NCI-H146 treated with DMSO at 0.1 percent for 48 hours (cell line): ENCODE measurements around the gene SLC11A2.
A peak's percentile ranks its signal among the peaks of the same experiment; 100 is the strongest.
"Not testable (repeated sequence)": the region's sequence is repeated elsewhere in the genome, so short reads cannot be mapped to it uniquely, and the experiment has no call there.

Experiments
- DNase-seq: peaks from one replicate; lab custom pipeline; 2025; ENCODE audit not compliant: unreplicated experiment; lab: John Stamatoyannopoulos, UW

SLC11A2 gene

DNA sequence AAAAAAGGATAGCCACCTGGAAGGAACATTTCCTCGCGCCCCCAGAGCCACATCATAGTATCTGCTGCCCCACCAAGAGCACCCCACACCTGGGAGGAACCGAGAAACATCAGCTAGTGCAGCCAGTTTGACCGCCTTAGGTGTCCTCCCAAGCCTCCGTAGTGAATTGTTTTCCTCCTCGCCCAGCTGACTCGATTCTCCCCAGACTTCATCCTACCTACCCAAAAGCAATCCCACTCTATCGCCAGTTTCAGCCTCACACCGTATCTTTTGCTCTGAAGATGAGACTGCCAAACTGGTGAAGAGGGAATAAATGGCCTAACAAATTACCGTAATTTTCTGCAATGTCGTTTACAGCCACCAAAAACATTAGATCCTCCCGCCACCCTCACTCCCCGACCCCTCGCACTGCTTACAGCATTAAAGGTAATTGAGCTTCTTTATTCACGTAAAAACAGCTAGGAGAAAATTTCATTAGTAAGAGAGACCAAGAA, 1.2 kb upstream of the SLC11A2 start:
- DNase-seq: no peak

DNA sequence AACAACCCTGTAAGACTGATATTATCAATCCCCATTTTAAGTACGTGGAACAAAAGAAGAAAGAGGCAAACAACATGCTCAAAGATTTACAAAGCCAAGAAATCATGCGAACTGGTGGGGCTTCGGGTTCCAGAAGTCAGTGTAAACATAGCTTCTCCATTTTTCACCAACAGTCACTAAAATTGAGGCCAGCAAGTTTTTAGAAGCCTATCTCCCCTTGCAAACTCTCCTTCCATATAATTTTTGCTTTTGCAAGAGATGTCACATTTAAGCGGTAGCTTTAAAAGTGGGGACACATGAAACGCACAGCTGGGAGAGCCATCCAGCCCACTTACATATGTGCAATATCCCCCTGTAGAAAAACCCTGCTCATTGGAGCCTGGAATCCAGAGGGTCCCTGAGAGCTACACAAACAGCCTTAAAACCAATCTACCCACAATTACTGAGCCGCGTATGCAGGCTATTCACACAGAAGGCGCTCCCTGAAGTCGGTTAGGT, 797 bp downstream of the SLC11A2 start:
- no peak for DNase-seq

DNA sequence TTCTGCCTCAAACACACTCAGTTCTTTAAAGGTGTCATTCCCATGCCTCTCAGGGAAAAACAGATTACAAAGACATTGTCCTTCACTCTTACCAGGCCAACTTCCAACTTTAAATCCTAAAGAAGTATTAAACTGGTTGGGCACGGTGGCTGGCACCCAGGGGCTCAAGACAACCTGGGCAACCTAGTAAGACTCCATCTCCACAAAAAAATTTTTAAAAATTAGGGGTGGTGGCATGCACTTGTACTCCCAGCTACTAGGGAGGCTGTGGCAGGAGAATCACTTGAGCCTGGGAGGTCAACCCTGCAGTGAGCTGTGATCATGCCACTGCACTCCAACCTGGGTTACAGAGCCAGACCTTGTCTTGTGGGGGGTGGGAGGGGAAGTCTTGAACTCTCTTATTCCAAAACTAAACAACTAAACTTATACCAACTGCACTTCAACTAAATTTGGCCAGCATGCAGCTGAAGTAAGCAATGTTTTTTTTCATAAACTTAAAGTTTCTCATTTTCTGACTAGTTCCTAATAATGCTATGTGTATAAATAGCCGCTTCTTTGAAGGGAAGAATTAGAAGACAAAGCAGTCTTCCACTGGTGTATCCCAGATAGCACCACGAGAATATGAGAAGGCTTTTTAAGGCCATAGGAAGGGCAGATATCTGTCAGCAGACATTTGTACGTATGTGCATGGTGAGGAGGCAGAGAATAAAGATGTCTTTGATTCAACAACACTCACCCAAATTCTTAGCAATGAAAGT, 2.4 kb downstream of the SLC11A2 start:
- no peak for DNase-seq

DNA sequence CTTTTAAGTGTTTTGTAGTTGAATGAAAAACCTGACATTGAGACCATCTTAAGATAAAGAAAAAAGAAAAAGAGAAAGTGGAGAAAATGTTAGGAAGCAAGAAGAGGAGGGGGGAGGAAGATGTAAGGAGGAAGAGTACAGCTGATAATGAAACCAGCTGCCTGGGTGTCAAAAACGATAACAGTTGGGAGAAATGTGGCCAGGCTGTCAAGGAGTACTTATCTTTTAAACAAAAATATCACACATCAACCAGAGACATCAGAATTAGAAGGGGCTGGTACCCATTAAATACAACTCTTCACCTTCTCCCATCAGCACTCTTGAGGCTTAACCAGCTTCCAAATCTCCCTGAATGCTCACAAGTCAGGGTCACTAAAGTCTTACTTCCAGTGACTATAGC, 4.5 kb downstream of the SLC11A2 start:
- no peak for DNase-seq

DNA sequence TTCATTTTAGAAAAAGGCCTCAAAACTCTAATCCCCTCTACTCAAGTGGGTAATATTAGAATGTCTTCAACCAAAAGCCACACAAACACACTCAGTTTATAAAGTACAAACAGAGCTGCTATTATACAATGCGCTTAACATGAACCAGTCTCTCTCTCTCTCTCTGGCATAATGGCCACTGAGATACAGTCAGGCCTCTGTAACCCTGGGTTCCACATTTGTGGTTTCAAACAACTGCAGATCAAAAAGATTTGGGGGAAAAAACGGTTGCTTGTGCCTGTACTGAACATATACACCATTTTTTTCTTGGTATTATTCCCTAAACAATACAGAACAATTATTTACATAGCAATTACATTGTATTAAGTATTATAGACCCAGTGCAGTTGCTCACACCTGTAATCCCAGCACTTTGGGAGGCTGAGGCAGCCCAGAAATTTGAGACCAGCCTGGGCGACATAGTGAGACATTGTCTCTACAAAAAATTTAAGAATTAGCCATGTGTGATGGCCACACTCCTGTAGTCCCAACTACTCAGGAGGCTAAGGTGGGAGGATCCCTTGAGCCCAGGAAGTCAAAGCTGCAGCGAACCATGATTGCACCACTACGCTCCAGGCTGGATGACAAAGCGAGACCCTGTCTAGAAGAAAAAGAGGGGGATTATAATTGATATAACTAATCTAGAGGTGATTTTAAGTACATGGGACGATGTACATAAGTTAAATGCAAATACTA, 5.6 kb downstream of the SLC11A2 start:
- DNase-seq: peak; percentile 88

DNA sequence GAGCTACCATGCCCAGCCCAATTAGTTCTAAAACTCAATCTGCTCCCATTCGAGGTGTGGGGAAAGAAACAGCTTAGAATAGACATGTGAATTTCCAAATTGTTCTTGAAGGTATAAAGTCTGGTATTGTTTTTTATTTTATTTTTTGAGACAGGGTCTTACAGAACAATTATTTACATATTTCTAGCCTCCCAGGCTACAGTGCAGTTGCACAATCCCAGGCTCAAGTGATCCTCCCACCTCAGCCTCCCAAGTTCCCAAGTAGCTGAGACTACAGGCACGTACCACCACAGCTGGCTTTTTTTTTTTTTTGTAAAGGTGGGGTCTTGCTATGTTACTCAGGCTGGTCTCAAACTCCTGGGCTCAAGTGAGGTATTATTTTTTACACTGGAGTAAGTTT, 6.3 kb downstream of the SLC11A2 start:
- DNase-seq: no peak

DNA sequence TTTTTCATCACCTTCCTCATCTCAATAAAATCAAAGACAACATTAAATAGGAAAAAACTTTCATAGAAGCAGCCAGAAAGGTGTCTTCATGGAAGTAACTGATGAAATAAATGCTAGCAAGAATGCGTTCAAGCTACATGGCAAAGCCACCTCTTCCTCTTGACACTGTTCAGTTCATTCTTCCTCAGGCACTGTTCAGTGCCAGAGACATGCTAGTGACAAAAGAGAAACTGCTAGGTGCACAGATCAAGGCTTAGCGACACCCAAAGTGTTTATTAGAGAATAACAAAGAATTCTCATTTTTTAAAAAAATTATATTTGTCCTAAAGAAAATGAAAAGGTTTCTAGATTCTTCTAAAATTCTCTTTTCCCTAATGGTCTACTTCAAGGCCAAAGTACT, 7.2 kb downstream of the SLC11A2 start:
- DNase-seq: no peak

DNA sequence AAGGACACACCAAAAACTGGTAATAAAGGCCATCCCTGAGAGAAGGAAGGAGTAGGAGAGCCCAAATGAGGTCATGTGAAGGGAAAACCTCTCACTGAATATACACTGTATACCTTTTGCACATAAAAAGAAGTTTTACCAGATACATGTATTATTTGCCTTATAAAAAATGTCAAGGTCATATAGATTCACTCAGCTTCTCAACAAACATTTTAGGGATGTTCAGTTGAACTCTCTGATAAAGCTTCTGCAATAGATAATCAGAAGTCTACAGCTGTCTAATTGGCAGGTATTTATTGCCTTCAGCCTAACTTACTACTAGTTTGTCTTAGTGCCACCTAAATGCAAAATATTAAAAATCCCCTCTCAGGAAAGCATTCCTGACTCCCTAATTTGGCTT, 8.7 kb downstream of the SLC11A2 start:
- DNase-seq: no peak

DNA sequence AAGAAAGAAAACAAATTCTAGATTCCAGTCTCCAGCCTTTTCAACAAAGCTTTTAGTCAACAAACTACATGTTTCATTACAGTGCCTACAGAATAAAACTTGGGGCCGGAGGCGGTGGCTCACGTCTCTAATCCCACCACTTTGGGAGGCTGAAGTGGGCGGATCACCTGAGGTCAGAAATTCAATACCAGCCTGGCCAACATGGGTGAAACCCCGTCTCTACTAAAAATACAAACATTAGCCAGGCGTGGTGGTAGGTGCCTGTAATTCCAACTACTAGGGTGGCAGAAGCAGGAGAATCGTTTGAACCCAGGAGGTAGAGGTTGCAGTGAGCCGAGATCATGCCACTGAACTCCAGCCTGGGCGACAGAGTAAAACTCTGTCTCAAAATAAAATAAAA, 11.7 kb downstream of the SLC11A2 start:
- not testable (repeated sequence) for DNase-seq

DNA sequence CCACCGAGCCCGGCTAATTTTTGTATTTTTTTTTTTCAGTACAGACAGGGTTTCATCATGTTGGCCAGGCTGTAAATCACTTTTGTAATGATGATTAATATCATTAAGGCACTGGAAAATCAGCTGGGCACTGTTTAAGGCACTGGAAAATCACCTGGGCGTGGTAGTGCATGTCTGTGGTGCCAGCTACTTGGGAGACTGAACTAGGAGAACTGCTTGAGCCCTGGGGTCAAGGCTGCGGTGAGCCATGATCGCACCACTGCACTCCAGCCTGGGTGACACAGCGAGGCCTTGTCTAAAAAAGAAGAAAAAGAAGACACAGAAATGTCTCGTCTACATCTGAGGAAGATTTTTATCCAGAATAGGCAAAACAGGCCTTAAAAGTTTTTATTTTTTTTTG, 12.7 kb downstream of the SLC11A2 start:
- DNase-seq: no peak

DNA sequence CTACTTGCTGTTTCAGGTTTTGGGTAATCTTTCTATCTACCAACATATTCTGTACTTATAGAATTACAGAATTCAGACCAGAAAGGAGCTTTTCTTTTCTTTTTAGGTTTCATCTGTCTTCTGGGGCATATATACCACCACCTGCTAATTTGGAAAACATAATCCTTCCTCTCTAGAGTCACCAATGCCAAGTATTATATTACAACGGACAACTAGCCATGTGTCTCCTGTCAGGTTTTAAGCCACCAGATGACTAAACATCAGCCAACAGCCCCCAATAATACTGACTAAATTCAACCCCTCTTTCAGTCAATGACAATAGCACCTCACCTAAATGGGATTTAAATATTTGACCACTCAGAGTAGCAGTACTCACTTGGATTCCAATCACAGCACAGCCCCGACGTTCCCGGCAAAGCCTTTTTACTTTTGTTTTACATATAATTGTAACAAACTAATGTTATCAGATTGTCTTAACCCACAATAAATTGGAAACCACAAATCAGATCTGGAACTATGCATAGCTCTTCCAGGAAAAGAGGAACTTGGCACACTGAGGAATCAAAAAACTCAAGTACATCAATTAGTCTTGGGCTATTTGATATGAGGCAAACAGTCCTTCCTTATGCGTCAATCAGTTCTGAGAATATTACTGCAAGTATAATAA, 13.5 kb downstream of the SLC11A2 start:
- DNase-seq: no peak

DNA sequence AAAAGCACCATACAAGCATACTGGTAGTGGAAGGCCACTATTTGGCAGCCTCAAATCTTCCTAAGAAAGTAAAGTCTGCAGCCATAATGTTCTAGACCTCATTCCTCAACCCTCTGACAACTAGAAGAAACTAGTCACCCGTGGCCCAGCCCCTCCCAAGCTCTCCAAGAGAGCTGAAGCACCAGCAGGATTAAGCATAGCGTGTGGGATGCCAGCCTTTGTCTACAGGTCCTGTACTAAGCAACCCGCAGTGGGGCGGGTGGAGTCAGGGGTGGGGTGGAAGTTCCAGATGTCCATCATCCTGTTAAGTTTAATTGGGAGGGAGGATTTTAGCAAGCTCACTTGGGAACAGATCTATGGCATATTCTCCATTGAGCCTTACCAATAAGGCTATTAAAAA, 14.2 kb downstream of the SLC11A2 start:
- no peak for DNase-seq

DNA sequence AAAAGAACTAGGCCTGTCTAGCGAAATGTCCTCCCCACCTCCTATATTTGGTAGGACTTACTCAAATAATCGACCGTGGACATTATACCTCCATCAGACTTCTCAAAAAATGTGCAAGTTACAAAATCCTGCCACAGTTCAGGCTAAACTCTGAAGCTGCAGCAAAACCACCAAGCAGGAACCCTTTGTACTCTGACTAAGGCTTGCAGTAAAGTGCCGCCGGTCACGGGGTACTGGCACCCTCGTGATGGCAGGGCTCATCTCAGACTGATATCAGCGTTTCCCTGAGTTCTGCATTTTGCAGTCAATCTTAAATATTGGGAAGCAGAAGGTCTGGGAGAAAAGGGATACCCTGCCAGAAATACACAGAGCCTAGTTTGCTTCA, 17.1 kb downstream of the SLC11A2 start:
- DNase-seq: no peak

DNA sequence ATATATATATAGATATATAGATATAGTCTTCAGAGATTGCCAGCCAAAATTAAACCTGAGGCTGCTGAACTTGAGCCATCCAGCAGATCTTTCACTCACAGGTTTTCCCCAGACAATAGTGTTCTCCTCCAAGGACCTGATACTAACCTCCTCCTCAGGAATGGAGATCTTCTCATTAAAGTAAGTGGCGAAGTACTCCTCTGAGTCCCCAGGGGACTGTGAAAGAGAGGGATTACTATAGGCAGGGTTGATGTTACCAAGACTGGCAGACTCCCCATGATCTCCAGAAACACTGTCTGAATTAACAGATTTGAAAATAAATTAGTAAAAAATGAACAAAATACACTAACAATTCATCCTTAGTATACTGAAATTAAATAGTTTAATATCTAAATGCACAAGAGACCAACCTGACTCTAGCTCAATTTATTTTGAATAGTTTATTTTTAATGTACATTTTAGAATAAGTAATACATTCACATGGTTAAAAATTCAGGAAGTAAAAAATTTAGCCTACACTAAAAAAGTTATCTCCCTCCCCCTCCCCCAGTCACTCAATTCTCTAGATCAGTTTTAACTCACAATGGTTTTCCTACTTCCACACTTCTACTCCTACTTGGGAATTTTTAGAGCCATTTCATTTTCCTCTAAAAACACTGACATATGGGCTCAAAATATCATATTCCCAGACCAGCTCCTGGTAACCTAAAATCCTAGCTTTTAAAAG, 17.7 kb downstream of the SLC11A2 start:
- DNase-seq: no peak

DNA sequence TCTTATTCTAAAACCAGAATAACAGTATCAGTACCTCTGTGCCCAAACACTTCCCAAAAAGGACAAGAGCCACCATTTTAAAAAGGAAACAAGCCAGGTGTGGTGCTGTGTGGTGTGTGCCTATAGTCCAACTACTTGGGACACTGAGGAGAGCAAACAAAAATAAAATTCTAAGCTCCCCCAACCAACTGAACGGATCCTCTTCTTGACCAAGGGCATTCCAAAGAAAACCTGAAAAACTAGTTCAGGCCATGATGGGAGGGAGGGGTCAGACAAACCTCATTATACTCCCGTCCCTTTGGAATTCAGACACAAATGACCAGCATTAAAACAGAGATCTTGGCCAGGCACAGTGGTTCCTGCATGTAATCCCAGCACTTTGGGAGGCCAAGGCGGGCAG, 20.5 kb downstream of the SLC11A2 start:
- no peak for DNase-seq

DNA sequence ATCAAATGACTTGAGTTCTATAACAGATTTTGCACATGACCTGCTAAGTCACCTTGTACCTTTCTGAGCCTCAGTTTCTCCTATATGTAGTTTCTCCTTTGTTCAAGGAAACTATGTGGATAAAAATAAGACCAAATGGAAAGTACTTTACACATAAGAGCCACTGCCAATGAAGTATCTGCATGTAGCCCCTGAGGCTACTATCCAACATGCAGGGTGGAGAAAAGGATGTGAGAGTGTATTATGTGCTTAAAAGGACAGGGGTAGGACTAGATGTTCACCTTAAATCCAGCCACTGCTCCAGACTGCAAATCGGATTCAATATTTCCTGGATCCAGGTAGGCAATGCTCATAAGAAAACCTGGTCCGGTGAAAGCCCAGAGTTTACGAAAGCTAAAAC, 21.2 kb downstream of the SLC11A2 start:
- no peak for DNase-seq

DNA sequence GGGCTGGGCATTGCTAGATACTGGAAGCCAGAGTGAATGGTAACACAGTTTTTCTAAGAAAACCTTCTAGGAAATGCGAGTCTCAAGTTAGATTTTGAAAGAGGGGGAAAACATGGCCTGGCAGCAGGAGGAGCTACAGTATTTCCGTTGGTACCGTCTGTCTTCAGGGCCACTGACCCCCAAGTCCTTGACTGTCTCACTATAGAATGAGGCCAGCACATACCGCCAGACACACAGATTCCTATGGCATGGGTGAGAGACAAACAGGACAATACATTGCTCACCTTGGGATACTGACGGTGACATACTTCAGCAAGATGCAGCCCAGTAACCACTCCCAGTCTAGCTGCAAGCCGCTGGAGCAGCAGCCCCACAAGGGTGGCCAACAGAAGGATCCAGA, 21.7 kb downstream of the SLC11A2 start:
- DNase-seq: no peak

DNA sequence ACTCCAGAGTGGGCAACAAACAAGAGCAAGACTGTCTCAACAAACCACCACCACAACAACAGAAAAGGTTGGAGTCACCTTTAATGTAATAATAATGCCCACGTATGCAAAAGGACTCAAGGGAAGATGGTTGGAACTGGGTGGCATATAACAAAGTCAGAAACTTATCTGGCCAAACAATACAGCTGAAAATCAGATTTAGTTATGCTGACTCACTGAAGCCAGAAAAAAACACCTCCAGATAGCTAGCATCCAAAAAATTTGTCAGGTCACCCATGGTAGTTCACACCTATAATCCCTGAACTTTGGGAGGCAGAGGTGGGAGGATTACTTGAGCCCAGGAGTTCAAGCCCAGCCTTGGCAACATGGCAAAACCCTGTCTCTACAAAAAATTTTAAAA, 24.4 kb downstream of the SLC11A2 start:
- no peak for DNase-seq

DNA sequence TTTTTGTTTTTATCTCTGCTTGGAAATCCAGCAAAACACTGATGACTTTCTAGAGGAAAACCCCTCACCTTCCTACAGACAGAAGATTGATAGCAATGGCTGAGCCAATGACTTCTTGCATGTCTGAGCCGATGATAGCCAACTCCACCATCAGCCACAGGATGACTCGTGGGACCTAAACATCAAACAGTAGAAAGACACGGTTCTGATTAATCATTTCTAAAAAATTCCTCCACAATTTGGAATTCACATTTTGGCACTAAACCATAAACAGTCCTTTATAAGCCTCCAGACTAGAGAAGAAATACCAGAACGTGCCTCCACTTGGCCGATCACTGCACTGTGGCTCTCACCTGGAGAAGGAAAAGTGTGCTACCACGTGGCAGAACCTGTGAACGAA, 25.9 kb downstream of the SLC11A2 start:
- no peak for DNase-seq

DNA sequence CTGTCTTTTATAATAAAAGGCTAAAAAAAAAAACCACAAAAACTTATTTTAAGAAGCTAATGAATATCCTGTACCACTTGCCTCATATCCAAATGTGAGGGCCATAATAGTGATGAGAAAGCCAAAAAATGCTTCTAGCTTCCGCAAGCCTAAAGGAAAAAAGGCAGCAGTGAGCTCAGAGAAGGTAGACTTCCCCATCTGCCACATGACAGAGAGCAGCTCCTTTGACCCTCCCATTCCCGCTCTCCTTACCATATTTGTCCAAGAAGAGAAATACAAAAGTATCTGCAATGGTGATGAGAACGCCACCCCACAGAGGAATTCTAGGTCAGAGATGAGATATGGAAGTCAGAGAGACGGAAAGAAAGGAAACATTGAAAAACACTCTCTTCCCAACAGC, 27.1 kb downstream of the SLC11A2 start:
- DNase-seq: no peak

DNA sequence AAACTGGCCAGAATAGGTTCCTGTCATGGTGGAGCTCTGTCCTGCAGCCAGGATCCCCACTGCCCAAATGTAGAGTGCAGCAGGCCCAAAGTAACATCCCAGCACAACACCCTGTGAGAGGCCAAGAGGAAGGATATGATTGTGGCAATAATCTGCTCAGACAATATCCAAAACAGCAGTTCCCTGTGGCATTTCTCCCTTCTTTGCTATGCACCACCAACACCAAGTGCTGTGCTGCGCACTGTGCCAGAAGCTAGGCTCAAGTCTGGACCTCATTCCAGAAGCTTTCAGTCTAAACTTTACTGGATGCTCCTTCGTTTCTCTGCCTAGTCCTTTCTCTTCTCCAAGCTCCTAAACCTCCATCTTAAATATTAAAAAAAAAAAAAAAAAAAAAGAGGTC, 33.4 kb downstream of the SLC11A2 start:
- DNase-seq: no peak
